BLaER1 treated with 17β-estradiol and CSF1 and Interleukin-3, amounts not matched to agents 10 nM and 100 nM (cell line): ENCODE results near the gene UGT2A1.

Source experiments
- H3K27ac ChIP-seq, 11 experiments: shearing (Covaris generic); formaldehyde crosslinking; 2 replicates each; pipeline ENCODE4 v1.8.1; 2022
- H3K27me3 ChIP-seq, 11 experiments: shearing (Covaris generic); formaldehyde crosslinking; 2 replicates each; pipeline ENCODE4 v1.8.1; 2022
- H3K36me3 ChIP-seq, 11 experiments: shearing (Covaris generic); formaldehyde crosslinking; 2 replicates each; pipeline ENCODE4 v1.8.1; 2022
- H3K4me1 ChIP-seq, 10 experiments: shearing (Covaris generic); formaldehyde crosslinking; 2 replicates each; pipeline ENCODE4 v1.8.1; 2022
- H3K4me2 ChIP-seq, 11 experiments: shearing (Covaris generic); formaldehyde crosslinking; 2 replicates each; pipeline ENCODE4 v1.8.1; 2022
- H3K4me3 ChIP-seq, 10 experiments: shearing (Covaris generic); formaldehyde crosslinking; 2 replicates each; pipeline ENCODE4 v1.8.1; 2022
- H3K9ac ChIP-seq, 11 experiments: shearing (Covaris generic); formaldehyde crosslinking; 2 replicates each; pipeline ENCODE4 v1.8.1; 2022
- H3K9me3 ChIP-seq, 11 experiments: shearing (Covaris generic); formaldehyde crosslinking; replicated peaks in 1 of 11; 2 replicates each; pipeline ENCODE4 v1.8.1; 2022
- H4K20me1 ChIP-seq, 11 experiments: shearing (Covaris generic); formaldehyde crosslinking; 2 replicates each; pipeline ENCODE4 v1.8.1; 2022
- Cebpa-rat ChIP-seq, 11 experiments: shearing (Covaris generic); IDR thresholded peaks; 2 replicates each; pipeline ENCODE4 v1.8.1; 2022

Gene UGT2A1

GRCh38 chr4:69656653-69657158, 3.7 kb upstream of the UGT2A1 start:
- Histone ChIP-seq H3K27ac (no peak overlapping the region), H3K4me2 (no peak overlapping the region), H3K4me3 (no peak overlapping the region), H4K20me1 (no peaks in the 10 kb centered on the region), H3K27me3 (no peaks in the 10 kb centered on the region), H3K4me1 (no peaks in the 10 kb centered on the region), H3K36me3 (no peaks in the 10 kb centered on the region), H3K9me3 (peaks cover 0 to 8% (median 5%) of the 10 kb centered on the region in 11 experiments; a peak in 8 of 22 replicates), H3K9ac (no peak overlapping the region)
- TF ChIP-seq Cebpa-rat (IDR thresholded peaks at IDR 0.05), result no peak

- Histone ChIP-seq H3K4me2 (no peak overlapping the region), H3K9me3 (no peaks in the 10 kb centered on the region), H3K27ac (no peak overlapping the region), H3K27me3 (no peaks in the 10 kb centered on the region), H3K4me3 (no peak overlapping the region), H3K4me1 (no peaks in the 10 kb centered on the region), H3K9ac (no peak overlapping the region), H3K36me3 (no peaks in the 10 kb centered on the region), H4K20me1 (no peaks in the 10 kb centered on the region)
- TF ChIP-seq Cebpa-rat (IDR thresholded peaks at IDR 0.05), result no peak
These were observed 2.2 kb downstream of the UGT2A1 start for GRCh38 chr4:69650872-69651271.

GRCh38 chr4:69649629-69650028, 3.4 kb downstream of the UGT2A1 start:
- Histone ChIP-seq H3K27me3 (no peaks in the 10 kb centered on the region), H3K9me3 (no peaks in the 10 kb centered on the region), H3K4me1 (no peaks in the 10 kb centered on the region), H3K27ac (no peak overlapping the region), H3K4me2 (no peak overlapping the region), H3K4me3 (no peak overlapping the region), H3K36me3 (no peaks in the 10 kb centered on the region), H4K20me1 (no peaks in the 10 kb centered on the region), H3K9ac (no peak overlapping the region)
- no peak for TF ChIP-seq Cebpa-rat (IDR thresholded peaks at IDR 0.05)

- Histone ChIP-seq H3K4me1 (no peaks in the 10 kb centered on the region), H3K4me2 (no peak overlapping the region), H3K9ac (no peak overlapping the region), H4K20me1 (no peaks in the 10 kb centered on the region), H3K27me3 (no peaks in the 10 kb centered on the region), H3K36me3 (no peaks in the 10 kb centered on the region), H3K27ac (no peak overlapping the region), H3K4me3 (no peak overlapping the region), H3K9me3 (no peaks in the 10 kb centered on the region)
- TF ChIP-seq Cebpa-rat (IDR thresholded peaks at IDR 0.05), result no peak
These were observed 3.8 kb downstream of the UGT2A1 start for GRCh38 chr4:69649207-69649606.

- H3K36me3 ChIP-seq, result no peaks in the 10 kb centered on the region
- H3K27ac ChIP-seq, result no peak overlapping the region
- H4K20me1 ChIP-seq, result no peaks in the 10 kb centered on the region
- H3K4me1 ChIP-seq, result no peaks in the 10 kb centered on the region
- no peak overlapping the region for H3K4me2 ChIP-seq
- no peak for TF ChIP-seq Cebpa-rat (IDR thresholded peaks at IDR 0.05)
- no peaks in the 10 kb centered on the region for H3K27me3 ChIP-seq
- no peaks in the 10 kb centered on the region for H3K9me3 ChIP-seq
- H3K9ac ChIP-seq, result no peak overlapping the region
- no peak overlapping the region for H3K4me3 ChIP-seq
These were observed 10.1 kb downstream of the UGT2A1 start for GRCh38 chr4:69642961-69643360.

GRCh38 chr4:69640289-69640688, 12.8 kb downstream of the UGT2A1 start:
- Histone ChIP-seq H3K27ac (no peak overlapping the region), H3K4me1 (no peaks in the 10 kb centered on the region), H4K20me1 (no peaks in the 10 kb centered on the region), H3K36me3 (no peaks in the 10 kb centered on the region), H3K4me3 (no peak overlapping the region), H3K9ac (no peak overlapping the region), H3K9me3 (no peaks in the 10 kb centered on the region), H3K4me2 (no peak overlapping the region), H3K27me3 (no peaks in the 10 kb centered on the region)
- no peak for TF ChIP-seq Cebpa-rat (IDR thresholded peaks at IDR 0.05)

GRCh38 chr4:69639542-69639941, 13.5 kb downstream of the UGT2A1 start, which contains the start of gene UGT2A2:
Gene UGT2A2, minus strand, starts transcription at chr4:69639642. Its CDS starts 2 bp downstream, at chr4:69639640.
- Histone ChIP-seq H3K4me2 (no peak within 1 kb of the TSS), H3K27ac (no peak within 1 kb of the TSS), H4K20me1 (no peaks in the 10 kb centered on the region), H3K9me3 (no peaks in the 10 kb centered on the region), H3K4me1 (no peaks in the 10 kb centered on the region), H3K9ac (no peak within 1 kb of the TSS), H3K27me3 (no peaks in the 10 kb centered on the region), H3K4me3 (no peak within 1 kb of the TSS), H3K36me3 (no peaks in the 10 kb centered on the region)
- no peak for TF ChIP-seq Cebpa-rat (IDR thresholded peaks at IDR 0.05)

- no peaks in the 10 kb centered on the region for H3K4me1 ChIP-seq
- no peaks in the 10 kb centered on the region for H4K20me1 ChIP-seq
- no peaks in the 10 kb centered on the region for H3K27me3 ChIP-seq
- no peak overlapping the region for H3K4me2 ChIP-seq
- H3K9ac ChIP-seq, result no peak overlapping the region
- no peaks in the 10 kb centered on the region for H3K36me3 ChIP-seq
- H3K27ac ChIP-seq, result no peak overlapping the region
- H3K4me3 ChIP-seq, result no peak overlapping the region
- TF ChIP-seq Cebpa-rat (IDR thresholded peaks at IDR 0.05), result no peak
- H3K9me3 ChIP-seq, result peaks cover 0 to 14% (median 4%) of the 10 kb centered on the region in 11 experiments; a peak in 10 of 22 replicates
These were observed 35.9 kb downstream of the UGT2A1 start for GRCh38 chr4:69617083-69617694.

GRCh38 chr4:69610484-69610883, 42.6 kb downstream of the UGT2A1 start:
- Histone ChIP-seq H3K27me3 (no peaks in the 10 kb centered on the region), H3K9me3 (peaks cover 0 to 8% (median 0%) of the 10 kb centered on the region in 11 experiments; a peak in 8 of 22 replicates), H3K4me3 (no peak overlapping the region), H3K27ac (no peak overlapping the region), H3K4me2 (no peak overlapping the region), H3K4me1 (no peaks in the 10 kb centered on the region), H3K9ac (no peak overlapping the region), H3K36me3 (no peaks in the 10 kb centered on the region), H4K20me1 (no peaks in the 10 kb centered on the region)
- TF ChIP-seq Cebpa-rat (IDR thresholded peaks at IDR 0.05), result no peak

GRCh38 chr4:69601065-69601464, 52.0 kb downstream of the UGT2A1 start:
- no peaks in the 10 kb centered on the region for H3K36me3 ChIP-seq
- no peak overlapping the region for H3K9ac ChIP-seq
- no peaks in the 10 kb centered on the region for H3K4me1 ChIP-seq
- no peak overlapping the region for H3K4me2 ChIP-seq
- no peak overlapping the region for H3K27ac ChIP-seq
- TF ChIP-seq Cebpa-rat (IDR thresholded peaks at IDR 0.05), result no peak
- no peaks in the 10 kb centered on the region for H4K20me1 ChIP-seq
- no peak overlapping the region for H3K4me3 ChIP-seq
- H3K27me3 ChIP-seq, result no peaks in the 10 kb centered on the region
- H3K9me3 ChIP-seq, result no peaks in the 10 kb centered on the region
